Nasal cavity respiratory epithelium epithelial cell of viscerocranial mucosa (primary cell): ENCODE measurements around the gene NF1. TPM values are rescaled to one million over a fixed set of nuclear protein-coding genes. Genes with fewer than 3 reads are reported as not detected.

Source experiments
- total RNA-seq: library from RNA; depleted of rRNA; stranded (reverse); fragments of >200 nt; gene quantifications from 2 replicates; pipeline ENCODE4 v1.2.3, GENCODE V29; 2014

The NF1 gene
- 51.9 and 78.9 TPM in 2 replicates for total RNA-seq

GRCh38 chr17:31094600-31095235 lies at the start of gene NF1:
Gene NF1, plus strand, starts transcription at chr17:31094977. Its CDS starts 333 bp downstream, at chr17:31095310.

GRCh38 chr17:31297090-31297489 lies 202.3 kb downstream of the NF1 start, which contains the start of gene OMG:
Gene OMG, minus strand, starts transcription at chr17:31297239. Its CDS starts 908 bp downstream, at chr17:31296331.

GRCh38 chr17:31313982-31314781 lies 219.4 kb downstream of the NF1 start, which contains the start of gene EVI2B:
Gene EVI2B, minus strand, starts transcription at chr17:31314054. Its CDS starts 8,445 bp downstream, at chr17:31305609.

GRCh38 chr17:31321481-31321880 lies 226.7 kb downstream of the NF1 start, which contains the start of gene EVI2A:
Gene EVI2A, minus strand, starts transcription at chr17:31321622. Its CDS starts 2,609 bp downstream, at chr17:31319013.

GRCh38 chr17:31391496-31391949 lies 296.7 kb downstream of the NF1 start, which contains the start of gene RAB11FIP4:
Gene RAB11FIP4, plus strand, starts transcription at chr17:31391675. Its CDS starts 178 bp downstream, at chr17:31391853.

Other genes starting within 250 kb of the NF1 start
- 6.5 and 8.8 TPM in 2 replicates for gene TEFM, start 188.7 kb upstream of the NF1 start, total RNA-seq
- 1.2 and 9.9 TPM in 2 replicates for gene ADAP2, start 173.0 kb upstream of the NF1 start, total RNA-seq
- 15.4 and 19.7 TPM in 2 replicates for gene RNF135, start 123.9 kb upstream of the NF1 start, total RNA-seq
- gene OMG, start 202.3 kb downstream of the NF1 start, total RNA-seq = not detected in 2 replicates
- gene EVI2B, start 219.1 kb downstream of the NF1 start, total RNA-seq = under 0.01 TPM in 1 of 2 replicates, not detected in the other
- gene EVI2A, start 226.6 kb downstream of the NF1 start, total RNA-seq = not detected in 2 replicates